Stimulated activated CD8-positive, alpha-beta memory T cell treated with anti-CD3 and anti-CD28 coated beads, Interleukin-4, amount 100 ng/mL, for 24 hours (primary cell): Measurements from ENCODE around the gene CCNT1.

Experiments used
- DNase-seq: peaks from one replicate; pipeline ENCODE4 v3.0.0-alpha.2; 2020; ENCODE audit warnings: low read depth

Gene CCNT1

GRCh38 chr12:48640854-48641253 is 75.7 kb downstream of the CCNT1 start:
- no peak for DNase-seq

DNA sequence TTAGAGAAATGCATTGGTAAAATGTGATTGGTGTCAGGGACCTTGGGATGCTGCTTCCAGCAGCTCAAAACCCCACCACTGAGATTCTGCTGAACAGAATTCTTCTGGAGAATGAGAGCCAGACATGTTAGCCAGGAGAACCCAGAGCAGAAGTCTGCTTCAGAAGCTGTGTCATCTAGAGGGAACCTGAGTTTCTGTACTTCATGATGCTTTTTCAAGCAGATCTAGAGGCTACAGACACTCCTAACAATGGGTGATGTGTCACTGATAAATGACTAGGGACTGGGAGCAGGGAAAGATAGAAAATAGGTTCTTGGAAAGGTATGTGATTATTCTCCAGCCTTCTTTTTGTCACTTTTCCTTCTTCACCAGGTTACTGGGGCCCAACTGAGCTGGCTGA is 76.1 kb downstream of the CCNT1 start:
- no peak for DNase-seq
